Hepatocyte (in vitro differentiated cells): ENCODE data around the gene CASP2. TPM values are rescaled to one million over a fixed set of nuclear protein-coding genes. Genes with fewer than 3 reads are reported as not detected.

ENCODE experiments used
- DNase-seq: peaks from one replicate; pipeline ENCODE4 v3.0.0-alpha.2; 2016; ENCODE audit warnings: low spot score
- H2AFZ ChIP-seq: fragments of 200-600 bp; sonication (generic); 2 replicates; pipeline ENCODE4 v1.6.0; 2016; ENCODE audit warnings: antibody characterized with exemption, mild to moderate bottlenecking
- H3K27ac ChIP-seq: fragments of 200-600 bp; sonication (generic); 2 replicates; pipeline ENCODE4 v1.5.1; 2016; ENCODE audit warnings: mild to moderate bottlenecking
- H3K27me3 ChIP-seq: fragments of 200-600 bp; sonication (generic); 2 replicates; pipeline ENCODE4 v1.6.1; 2016
- H3K36me3 ChIP-seq: fragments of 200-600 bp; sonication (generic); replicated peaks from 2 replicates; pipeline ENCODE4 v1.5.1; 2016; ENCODE audit warnings: low read depth; ENCODE audit not compliant: insufficient read depth
- H3K4me1 ChIP-seq: fragments of 200-600 bp; sonication (generic); 2 replicates; pipeline ENCODE4 v1.5.1; 2016; ENCODE audit warnings: mild to moderate bottlenecking, moderate library complexity; ENCODE audit not compliant: insufficient read depth
- H3K4me2 ChIP-seq: fragments of 200-600 bp; sonication (generic); 2 replicates; pipeline ENCODE4 v1.6.0; 2016
- H3K4me3 ChIP-seq: fragments of 200-600 bp; sonication (generic); 2 replicates; pipeline ENCODE4 v1.5.1; 2016; ENCODE audit warnings: mild to moderate bottlenecking
- H3K79me2 ChIP-seq: fragments of 200-600 bp; sonication (generic); 2 replicates; pipeline ENCODE4 v1.6.0; 2017; ENCODE audit warnings: mild to moderate bottlenecking
- H3K9me2 ChIP-seq: fragments of 200-600 bp; sonication (generic); replicated peaks from 2 replicates; pipeline ENCODE4 v1.6.0; 2017; ENCODE audit warnings: mild to moderate bottlenecking; ENCODE audit not compliant: insufficient read depth
- H3K9me3 ChIP-seq: fragments of 200-600 bp; sonication (generic); 2 replicates; pipeline ENCODE4 v1.5.1; 2016; ENCODE audit warnings: low read depth, mild to moderate bottlenecking
- H4K20me1 ChIP-seq: fragments of 200-600 bp; sonication (generic); 2 replicates; pipeline ENCODE4 v1.6.0; 2016; ENCODE audit warnings: mild to moderate bottlenecking; ENCODE audit not compliant: insufficient read depth, poor library complexity, severe bottlenecking
- EZH2 ChIP-seq: fragments of 200-600 bp; sonication (generic); IDR thresholded peaks from 2 replicates; pipeline ENCODE4 v1.6.1; 2016; ENCODE audit warnings: antibody characterized with exemption, mild to moderate bottlenecking, borderline replicate concordance
- EZH2phosphoT487 ChIP-seq: fragments of 200-600 bp; sonication (generic); IDR thresholded peaks from one replicate; pipeline ENCODE4 v1.6.1; 2018; ENCODE audit warnings: antibody characterized with exemption, mild to moderate bottlenecking, low read depth, moderate library complexity; ENCODE audit not compliant: unreplicated experiment, severe bottlenecking
- WGBS: methylation state at CpG from one replicate; pipeline ENCODE4 v1.1.6; 2016; ENCODE audit warnings: low lambda C conversion rate; ENCODE audit errors: missing lambda C conversion rate; 5-methylcytosine and 5-hydroxymethylcytosine counted together
- polyA plus RNA-seq: library from polyadenylated mRNA; unstranded; fragments of >200 nt; fragmentation: Nextera tagmentation; extraction: Ambion mirVana; gene quantifications from 2 replicates; pipeline ENCODE4 v1.2.1, GENCODE V29; 2016
- total RNA-seq: library from RNA; depleted of rRNA; stranded (reverse); fragments of >200 nt; gene quantifications from 2 replicates; pipeline ENCODE4 v1.2.3, GENCODE V29; 2014
- TF ChIP-seq, protein P1 (sequence below): fragments of 200-600 bp; sonication (generic); IDR thresholded peaks from 2 replicates; pipeline ENCODE4 v1.5.1; 2016; ENCODE audit warnings: antibody characterized with exemption, mild to moderate bottlenecking; ENCODE audit not compliant: poor library complexity

The CASP2 gene
- total and polyA plus RNA-seq, 2 experiments from 2014 or later, result 8.5 to 11.9 TPM

GRCh38 chr7:143346018-143346417 is 57.9 kb downstream of the CASP2 start:
- peak overlapping the region; percentile 83 for H2AFZ ChIP-seq
- H3K9me3 ChIP-seq, result no peaks in the 10 kb centered on the region
- H3K4me1 ChIP-seq, result no peaks in the 10 kb centered on the region
- H3K4me2 ChIP-seq, result peak overlapping the region; percentile 87
- TF ChIP-seq, protein P1, sequence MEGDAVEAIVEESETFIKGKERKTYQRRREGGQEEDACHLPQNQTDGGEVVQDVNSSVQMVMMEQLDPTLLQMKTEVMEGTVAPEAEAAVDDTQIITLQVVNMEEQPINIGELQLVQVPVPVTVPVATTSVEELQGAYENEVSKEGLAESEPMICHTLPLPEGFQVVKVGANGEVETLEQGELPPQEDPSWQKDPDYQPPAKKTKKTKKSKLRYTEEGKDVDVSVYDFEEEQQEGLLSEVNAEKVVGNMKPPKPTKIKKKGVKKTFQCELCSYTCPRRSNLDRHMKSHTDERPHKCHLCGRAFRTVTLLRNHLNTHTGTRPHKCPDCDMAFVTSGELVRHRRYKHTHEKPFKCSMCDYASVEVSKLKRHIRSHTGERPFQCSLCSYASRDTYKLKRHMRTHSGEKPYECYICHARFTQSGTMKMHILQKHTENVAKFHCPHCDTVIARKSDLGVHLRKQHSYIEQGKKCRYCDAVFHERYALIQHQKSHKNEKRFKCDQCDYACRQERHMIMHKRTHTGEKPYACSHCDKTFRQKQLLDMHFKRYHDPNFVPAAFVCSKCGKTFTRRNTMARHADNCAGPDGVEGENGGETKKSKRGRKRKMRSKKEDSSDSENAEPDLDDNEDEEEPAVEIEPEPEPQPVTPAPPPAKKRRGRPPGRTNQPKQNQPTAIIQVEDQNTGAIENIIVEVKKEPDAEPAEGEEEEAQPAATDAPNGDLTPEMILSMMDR, result no peak
- TF ChIP-seq EZH2 (no peak), EZH2phosphoT487 (no peak)
- no peaks in the 10 kb centered on the region for H4K20me1 ChIP-seq
- peaks cover 7% of the 10 kb centered on the region for H3K27me3 ChIP-seq
- H3K79me2 ChIP-seq, result no peaks in the 10 kb centered on the region
- DNase-seq, result no peak
- WGBS, result 88% methylated on average over 4 of the region's 4 CpGs
- H3K9me2 ChIP-seq, result no peaks in the 10 kb centered on the region
- no peaks in the 10 kb centered on the region for H3K36me3 ChIP-seq
- no peak overlapping the region for H3K27ac ChIP-seq
- no peak overlapping the region for H3K4me3 ChIP-seq

DNA sequence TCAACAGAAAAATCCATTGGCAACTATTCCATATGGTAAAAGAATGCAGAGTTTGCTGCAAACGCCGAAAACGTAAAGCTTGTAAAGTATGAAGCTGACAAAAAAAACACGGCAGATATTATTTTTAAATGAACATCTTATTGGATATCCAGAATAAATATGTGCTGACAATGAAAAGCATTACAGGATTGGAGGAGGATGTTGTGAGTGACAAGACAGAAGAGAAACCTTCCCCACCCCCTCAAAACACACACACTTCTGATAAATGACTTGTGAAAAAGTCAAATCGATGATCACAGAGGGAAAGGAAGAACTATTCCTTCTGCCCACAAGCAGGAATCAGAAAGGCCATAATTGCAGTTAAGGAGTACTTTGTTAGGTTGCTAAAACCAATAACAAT is 59.8 kb downstream of the CASP2 start:
- no peak for TF ChIP-seq EZH2
- TF ChIP-seq EZH2phosphoT487, result no peak
- TF ChIP-seq, protein P1, result no peak

GRCh38 chr7:143351060-143351459 is 62.9 kb downstream of the CASP2 start:
- no peak for DNase-seq
- Histone ChIP-seq H3K4me2 (no peak overlapping the region), H3K4me3 (no peak overlapping the region), H3K79me2 (no peaks in the 10 kb centered on the region), H3K4me1 (no peaks in the 10 kb centered on the region), H2AFZ (no peak overlapping the region), H3K36me3 (no peaks in the 10 kb centered on the region), H3K9me3 (no peaks in the 10 kb centered on the region), H3K27ac (no peak overlapping the region), H3K9me2 (no peaks in the 10 kb centered on the region), H3K27me3 (peaks cover under 1% of the 10 kb centered on the region), H4K20me1 (no peaks in the 10 kb centered on the region)
- no peak for TF ChIP-seq EZH2phosphoT487
- TF ChIP-seq, protein P1, result no peak
- TF ChIP-seq EZH2, result no peak
- WGBS, result 73% methylated on average over 5 of the region's 5 CpGs

More for the DNA sequence above, 59.8 kb downstream of the CASP2 start:
- H3K27me3 ChIP-seq, result peaks cover 7% of the 10 kb centered on the region
- DNase-seq, result no peak
- no peak overlapping the region for H3K27ac ChIP-seq
- no peak overlapping the region for H3K4me2 ChIP-seq
- H3K9me2 ChIP-seq, result no peaks in the 10 kb centered on the region
- no peaks in the 10 kb centered on the region for H3K36me3 ChIP-seq
- WGBS, result 71% methylated on average over 5 of the region's 5 CpGs
- no peaks in the 10 kb centered on the region for H3K4me1 ChIP-seq
- no peaks in the 10 kb centered on the region for H3K79me2 ChIP-seq
- H4K20me1 ChIP-seq, result no peaks in the 10 kb centered on the region
- H3K9me3 ChIP-seq, result no peaks in the 10 kb centered on the region
- no peak overlapping the region for H2AFZ ChIP-seq
- no peak overlapping the region for H3K4me3 ChIP-seq

DNA sequence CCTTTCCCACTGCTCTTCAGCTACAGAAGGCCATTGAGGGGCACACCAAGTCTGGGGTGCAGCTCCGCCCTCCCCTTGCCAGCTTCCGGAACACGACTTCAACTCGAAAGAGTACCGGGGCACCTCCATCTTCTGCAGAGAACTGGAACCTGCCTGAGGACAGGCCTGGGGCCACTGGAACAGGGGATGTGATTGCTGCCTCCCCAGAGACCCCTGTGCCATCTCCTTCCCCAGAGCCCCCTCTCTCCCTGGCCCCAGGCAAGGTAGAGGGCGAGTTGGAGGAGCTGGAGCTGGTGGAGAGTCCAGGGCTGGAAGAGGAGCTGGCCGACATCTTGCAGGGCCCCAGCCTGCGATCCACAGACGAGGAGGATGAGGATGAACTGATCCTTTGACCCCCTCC is 63.4 kb downstream of the CASP2 start:
- 93% methylated on average over 9 of the region's 9 CpGs for WGBS
- Histone ChIP-seq H3K9me2 (no peaks in the 10 kb centered on the region), H4K20me1 (no peaks in the 10 kb centered on the region), H3K27ac (no peak overlapping the region), H3K4me3 (no peak overlapping the region), H3K79me2 (no peaks in the 10 kb centered on the region), H3K36me3 (no peaks in the 10 kb centered on the region), H3K4me2 (no peak overlapping the region), H3K9me3 (no peaks in the 10 kb centered on the region), H2AFZ (no peak overlapping the region), H3K4me1 (no peaks in the 10 kb centered on the region), H3K27me3 (no peaks in the 10 kb centered on the region)
- no peak for DNase-seq
- TF ChIP-seq, protein P1, result no peak
- TF ChIP-seq EZH2 (no peak), EZH2phosphoT487 (no peak)
